Pulmonary artery endothelial cell (primary cell): Measurements from ENCODE around the gene C11orf52. TPM values are rescaled to one million over a fixed set of nuclear protein-coding genes. Genes with fewer than 3 reads are reported as not detected.
"Not testable (repeated sequence)": the region's sequence is repeated elsewhere in the genome, so short reads cannot be mapped to it uniquely, and the experiment has no call there.

Experiments used
- DNase-seq: peaks from one replicate; pipeline ENCODE4 v3.0.0-alpha.2; 2011; ENCODE audit warnings: low read depth, low spot score
- total RNA-seq: library from RNA; depleted of rRNA; stranded (reverse); fragments of >200 nt; gene quantifications from 2 replicates; pipeline ENCODE4 v1.2.3, GENCODE V29; 2014

C11orf52 gene
- total RNA-seq, 1 donor from 2014 or later = 0.20 TPM

DNA sequence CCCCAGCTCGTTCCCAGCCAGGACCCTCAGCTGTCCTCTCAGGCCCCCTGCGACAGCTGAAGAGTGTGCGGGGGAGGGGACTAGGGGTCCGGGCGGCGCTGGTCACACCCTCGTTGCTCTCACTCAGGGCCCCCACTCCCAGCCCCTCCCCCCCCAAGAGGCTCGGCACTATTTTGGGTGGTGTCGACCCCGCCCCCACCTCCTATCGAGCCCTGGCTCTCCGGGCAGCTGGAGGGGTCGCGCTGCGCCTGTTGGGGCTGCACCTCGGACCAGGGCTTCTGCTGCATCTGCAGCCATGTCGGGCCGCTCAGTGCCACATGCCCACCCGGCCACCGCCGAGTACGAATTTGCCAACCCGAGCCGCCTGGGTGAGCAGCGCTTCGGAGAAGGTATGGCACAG lies 6.2 kb upstream of the C11orf52 start, which contains the start of gene HSPB2:
TSS of gene HSPB2 (plus strand) at position 200 of the 400 bp plus-strand sequence. CDS start at position 296, 96 bp downstream.
- no peak for DNase-seq

DNA sequence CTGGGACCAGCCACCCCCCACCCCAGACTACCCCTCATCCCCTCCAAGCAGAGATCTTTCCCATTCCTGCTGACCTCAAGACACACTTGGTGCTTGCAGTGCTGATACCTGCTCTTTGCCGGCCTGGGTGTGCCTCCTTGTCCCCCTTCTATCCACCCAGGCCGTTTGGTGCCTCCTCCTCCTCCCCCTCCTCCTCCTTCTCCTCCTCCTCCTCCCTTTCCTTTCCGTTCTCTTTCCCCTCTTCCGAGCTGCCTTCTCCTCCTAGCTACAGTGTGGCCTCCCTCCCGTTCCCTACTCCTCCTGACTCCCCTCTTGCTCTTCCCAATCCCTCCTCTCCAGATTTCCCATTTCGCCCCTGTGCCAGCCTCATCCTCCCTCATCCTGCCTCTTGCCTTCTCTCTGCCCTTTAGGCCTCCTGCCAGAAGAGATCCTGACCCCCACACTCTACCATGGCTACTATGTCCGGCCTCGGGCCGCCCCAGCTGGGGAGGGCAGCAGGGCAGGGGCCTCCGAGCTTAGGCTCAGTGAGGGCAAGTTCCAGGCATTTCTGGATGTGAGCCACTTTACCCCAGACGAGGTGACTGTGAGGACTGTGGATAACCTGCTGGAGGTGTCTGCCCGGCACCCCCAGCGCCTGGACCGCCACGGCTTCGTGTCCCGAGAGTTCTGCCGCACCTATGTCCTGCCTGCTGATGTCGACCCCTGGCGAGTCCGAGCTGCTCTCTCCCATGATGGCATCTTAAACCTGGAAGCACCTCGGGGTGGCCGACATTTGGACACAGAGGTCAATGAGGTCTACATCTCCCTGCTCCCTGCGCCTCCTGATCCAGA lies 5.5 kb upstream of the C11orf52 start:
- no peak for DNase-seq

DNA sequence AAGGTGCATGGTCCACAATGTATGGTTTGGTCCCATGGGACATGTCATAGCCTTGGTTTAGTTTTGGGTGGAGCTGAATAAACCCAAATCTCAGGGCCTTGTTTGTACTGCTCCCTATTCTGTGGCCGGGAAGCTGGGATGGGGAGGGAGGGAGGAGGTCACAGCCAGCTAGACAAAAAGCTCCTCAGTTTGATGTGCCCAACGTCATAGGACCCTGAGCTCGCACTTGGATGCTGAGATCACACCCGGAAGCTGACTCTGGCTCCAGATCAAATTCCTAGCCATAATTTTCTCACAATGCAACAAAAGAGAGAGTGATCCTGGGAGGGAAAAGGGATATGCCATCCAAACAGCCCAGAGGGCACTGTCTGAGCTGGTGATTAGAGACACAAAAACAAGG lies 4.7 kb upstream of the C11orf52 start:
- no peak for DNase-seq

DNA sequence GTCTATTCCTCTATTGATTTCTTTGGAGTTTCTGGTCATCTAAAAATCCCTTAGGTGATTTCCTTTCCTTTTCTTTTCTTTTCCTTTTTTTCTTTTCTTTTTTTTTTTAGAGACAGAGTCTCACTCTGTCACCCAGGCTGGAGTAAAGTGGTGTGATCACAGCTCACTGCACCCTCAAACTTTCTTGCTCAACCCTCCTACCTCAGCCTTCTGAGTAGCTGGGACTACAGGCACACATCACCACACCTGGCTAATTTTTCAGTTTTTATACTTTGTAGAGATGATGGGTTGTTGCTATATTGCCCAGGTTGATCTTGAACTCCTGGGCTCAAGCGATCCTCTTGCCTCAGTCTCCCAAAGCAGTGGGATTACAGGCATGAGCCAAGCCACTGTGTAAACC lies 1.9 kb upstream of the C11orf52 start:
- no peak for DNase-seq

DNA sequence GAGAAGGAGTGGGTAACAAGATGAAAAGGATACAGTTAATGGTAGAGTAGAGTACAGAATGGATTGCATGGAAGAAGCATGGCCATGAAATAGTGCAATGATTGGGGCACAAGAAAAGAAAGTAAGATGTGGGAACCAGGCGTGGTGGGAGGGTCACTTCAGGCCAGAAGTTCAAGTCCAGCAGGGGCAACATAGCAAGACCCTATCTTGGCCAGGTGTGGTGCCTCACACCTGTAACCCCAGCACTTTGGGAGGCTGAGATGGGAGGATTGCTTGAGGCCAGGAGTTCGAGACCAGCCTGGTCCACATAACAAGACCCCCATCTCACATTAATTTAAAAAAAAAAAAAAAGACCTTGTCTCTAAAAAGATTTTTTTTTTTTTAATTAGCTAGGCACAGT lies 1.4 kb upstream of the C11orf52 start:
- DNase-seq = no peak

DNA sequence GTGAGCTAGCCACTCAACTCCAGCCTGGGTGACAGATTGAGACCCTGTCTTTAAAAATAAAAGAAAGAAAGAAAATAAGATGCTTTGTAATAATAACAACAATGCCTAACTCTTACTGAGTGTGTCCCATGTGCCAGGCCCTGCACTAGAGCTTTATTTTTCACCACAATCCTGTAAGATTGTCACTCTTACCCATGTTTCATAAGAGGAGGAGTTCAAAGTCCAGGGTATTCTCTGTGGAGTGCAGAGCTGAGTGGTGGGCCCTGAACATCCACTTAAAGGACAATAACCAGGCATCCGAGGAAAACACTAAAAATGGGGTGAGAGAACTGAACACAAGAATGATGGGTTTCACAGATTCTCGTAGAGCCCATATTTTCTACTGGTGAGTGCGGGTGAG lies 925 bp upstream of the C11orf52 start:
- DNase-seq = no peak

DNA sequence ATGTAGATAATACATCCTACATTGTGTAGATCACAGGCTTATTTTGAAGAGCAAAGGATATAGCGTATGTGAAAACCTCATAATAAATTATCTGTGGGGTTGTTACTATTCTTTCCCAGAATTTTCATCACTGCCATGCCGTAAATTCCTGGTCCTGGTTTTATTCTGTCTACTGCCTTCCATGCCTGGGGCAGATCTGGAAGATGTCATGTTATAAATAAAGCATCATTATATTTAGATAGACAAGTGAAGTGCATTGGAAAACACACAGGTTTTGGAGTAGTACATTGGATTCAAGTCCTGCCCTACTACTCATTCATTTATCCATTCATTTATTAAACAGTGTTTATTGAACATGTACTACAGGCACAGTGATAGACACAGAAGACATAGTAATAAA lies 2.2 kb downstream of the C11orf52 start:
- DNase-seq = no peak

DNA sequence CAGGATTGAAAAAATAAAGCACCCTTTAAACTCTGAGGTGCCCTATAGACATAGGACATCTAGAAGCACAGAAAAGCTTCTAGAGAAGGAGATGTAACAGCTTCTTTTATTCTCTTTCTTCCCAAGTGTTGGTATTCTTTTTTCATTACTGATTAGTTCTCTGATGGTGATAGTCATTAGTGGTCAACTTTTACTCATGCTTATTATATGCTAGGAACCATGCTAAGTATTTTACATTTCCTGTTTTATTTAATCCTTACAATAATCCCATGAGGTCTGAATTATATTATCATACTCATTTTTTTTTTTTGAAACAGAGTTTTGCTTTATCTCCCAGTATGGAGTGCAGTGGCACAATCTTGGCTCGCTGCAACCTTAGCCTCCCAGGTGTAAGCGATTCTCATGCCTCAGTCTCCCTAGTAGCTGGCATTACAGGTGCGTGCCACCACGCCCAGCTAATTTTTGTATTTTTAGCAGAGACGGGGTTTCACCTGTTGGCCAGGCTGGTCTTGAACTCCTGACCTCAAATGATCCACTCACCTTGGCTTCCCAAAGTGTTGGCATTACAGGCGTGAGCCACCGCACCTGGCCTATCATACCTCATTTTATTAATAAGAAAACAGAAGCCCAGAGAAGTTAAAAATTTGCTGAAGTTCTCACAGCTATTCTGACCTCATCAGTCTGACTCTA lies 3.0 kb downstream of the C11orf52 start:
- DNase-seq = no peak

DNA sequence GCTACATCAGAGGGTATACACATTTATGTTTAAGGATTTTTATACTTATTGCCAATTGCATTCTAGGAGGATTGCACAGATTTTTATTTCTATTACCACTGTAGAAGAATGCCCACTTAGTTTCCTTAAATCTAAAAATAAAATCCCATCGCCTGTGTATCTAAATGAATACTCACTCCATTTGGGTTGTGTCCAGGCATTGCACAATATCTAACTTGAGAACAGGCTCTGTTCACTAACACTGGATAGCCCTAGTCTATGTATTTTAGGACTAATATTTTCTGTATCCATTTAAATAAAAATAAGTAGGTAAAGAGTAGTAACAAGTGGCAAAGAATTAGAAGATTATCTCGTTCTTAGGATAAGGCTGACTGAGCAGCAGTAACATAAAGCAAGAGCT lies 4.1 kb downstream of the C11orf52 start:
- DNase-seq = no peak

DNA sequence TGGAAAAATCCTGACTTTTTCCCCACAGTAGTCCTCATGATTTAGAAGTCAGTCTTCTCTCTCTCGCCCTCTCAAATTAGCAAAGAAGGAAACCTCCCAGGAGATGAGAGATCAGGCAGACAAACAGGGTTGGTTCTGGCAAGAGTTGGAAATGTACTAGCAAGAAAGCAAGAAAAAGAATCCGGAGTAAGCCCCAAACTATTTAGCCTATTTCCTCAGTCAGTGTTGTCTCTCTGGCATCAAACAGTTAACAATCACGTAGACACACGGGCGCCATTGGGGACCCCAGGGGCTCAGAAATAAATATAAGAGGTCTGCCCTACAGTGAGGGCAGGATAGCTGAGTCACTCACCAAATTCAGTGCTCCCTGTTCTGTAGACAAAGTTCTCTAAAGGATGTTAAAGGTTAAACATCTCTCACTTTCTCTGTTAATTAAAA lies 4.7 kb downstream of the C11orf52 start:
- no peak for DNase-seq

DNA sequence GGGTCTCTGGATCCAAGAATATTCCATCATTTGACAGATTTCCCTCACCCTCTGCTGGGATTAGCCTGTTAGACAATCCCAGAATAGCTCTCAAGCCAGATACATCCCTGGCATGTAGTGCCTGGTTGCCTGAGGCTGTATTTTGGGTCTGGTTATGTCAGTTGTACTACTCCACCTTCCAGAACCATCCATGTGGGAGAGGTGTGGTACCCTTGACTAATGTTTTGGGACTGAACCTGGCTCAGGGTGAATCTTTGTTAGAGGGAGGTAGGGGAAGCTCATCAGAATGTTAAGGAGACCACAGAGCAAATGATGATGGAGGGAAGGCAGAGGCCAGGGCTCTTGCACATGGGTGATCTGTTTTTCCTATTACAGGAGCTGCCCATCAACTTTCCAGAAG lies 5.2 kb downstream of the C11orf52 start:
- DNase-seq = no peak

DNA sequence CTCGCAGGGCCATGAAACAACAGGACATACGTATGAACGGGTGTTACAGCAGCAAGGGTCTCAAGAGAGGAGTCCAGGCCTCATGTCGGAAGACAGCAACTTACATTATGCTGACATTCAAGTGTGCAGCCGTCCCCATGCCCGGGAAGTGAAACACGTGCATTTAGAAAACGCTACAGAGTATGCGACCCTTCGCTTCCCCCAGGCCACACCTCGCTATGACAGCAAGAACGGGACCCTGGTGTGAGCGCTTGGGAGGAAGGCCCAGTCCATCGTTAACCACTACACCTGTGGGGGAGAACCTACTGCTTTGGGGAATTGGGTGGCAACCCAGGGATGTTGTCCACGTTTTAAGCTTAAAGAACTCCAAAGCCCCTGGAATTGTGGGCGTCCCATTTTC lies 7.2 kb downstream of the C11orf52 start:
- no peak for DNase-seq

DNA sequence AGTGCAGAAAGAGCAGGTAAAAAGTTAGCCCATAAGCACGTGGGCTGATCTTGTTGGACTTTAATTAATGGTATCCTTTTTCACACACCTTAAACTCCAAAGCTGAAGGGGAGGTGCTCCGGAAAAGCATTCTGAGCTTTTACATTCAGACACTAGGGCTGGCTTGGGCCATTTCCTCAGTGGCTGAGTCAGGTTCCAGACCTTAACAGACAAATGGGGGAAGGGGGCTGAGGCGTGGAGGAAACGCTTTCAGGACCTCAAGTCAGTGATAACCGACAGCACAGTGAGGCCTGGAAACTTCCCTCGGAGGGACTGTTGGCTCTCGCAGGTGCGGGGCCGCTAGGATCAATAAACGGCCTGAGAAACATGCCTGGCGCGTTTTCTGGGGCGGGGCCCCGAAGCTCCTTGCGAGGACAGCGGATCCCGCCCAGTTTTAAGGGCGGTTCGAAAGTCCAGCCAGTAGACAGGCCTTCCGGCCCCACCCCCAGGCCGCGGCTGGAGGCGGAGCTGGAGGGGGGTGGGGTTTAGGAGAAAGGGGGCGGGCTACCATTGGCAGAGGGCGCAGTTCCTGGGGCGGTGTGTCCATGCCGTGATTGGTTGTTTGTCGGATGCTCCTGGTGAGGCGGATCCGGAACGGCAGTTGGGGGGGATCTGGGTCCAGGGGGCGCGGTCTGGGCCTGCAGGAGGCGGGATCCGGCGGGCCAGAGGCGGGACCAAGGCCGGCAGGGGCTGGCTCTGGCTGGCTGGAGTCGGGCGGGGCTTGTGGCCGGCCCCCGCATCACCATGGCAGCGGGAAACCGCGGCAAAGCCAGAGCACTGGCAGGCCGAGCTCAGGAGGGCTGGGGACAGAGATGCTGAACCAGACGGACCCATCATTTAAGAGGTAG lies 8.0 kb downstream of the C11orf52 start:
- peak; percentile 89 for DNase-seq

DNA sequence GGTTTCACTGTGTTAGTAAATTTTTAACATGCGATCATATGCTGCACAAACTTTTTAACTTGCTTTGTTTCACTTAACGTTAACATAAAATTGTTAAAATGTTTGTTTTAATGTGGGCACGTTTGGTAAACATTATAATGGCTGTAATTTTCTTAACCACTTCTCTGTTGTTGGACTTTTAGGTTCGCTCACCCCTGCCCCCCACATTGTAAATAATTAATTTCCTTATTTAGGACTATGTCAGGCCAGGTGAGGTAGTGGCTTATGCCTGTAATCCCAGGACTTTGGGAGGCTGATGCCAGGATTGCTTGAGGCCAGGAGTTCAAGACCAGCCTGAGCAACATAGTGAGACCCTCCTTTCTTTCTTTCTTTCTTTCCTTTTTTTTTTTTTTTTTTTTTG lies 11.8 kb downstream of the C11orf52 start:
- no peak for DNase-seq

DNA sequence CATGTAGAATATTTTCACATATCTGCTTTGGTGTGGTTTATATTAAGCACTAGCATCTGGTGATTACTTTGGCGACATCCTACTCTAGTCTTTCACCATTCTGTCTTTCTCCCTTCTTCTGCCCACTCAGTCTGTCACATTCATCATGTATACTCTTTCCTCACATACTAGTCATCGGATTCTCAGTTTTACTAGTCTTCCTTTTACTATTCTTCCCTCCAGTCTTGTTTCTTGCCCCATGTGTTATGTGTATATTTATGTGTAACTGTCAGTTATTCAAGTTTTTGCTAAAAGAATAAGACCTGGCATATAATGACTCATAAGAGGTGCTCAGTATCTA lies 13.9 kb downstream of the C11orf52 start:
- no peak for DNase-seq

DNA sequence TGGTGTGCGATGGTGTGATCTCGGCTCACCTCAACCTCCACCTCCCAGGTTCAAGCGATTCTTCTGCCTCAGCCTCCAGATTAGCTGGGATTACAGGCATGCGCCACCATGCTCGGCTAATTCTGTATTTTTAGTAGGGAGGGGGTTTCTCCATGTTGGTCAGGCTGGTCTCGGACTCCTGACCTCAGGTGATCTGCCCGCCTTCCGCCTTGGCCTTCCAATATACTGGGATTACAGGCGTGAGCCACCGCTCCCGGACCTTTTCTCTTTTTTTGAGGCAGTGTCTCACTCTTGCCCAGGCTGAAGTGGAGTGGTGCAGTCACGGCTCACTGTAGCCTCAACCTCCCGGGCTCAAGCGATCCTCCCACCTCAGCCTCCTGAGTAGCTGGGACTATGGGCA lies 14.5 kb downstream of the C11orf52 start:
- not testable (repeated sequence) for DNase-seq

DNA sequence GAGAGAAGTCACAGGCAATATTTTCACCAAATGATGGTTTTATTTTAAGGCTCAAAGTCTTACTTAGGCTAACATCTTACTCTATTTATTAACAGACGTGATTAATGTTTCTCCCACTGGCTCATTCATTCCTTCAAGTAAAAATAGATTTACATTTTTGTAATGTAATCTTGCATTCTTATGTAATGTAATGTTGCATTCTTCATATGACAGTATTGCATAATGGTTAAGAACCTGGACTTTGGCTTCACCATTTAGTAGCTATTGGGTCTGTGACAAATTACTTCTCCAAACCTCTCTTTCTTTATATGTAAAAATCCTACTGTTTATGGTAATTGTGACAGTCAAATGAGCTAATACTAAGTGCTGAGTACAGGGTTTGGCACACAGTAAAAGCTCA lies 15.2 kb downstream of the C11orf52 start:
- no peak for DNase-seq

DNA sequence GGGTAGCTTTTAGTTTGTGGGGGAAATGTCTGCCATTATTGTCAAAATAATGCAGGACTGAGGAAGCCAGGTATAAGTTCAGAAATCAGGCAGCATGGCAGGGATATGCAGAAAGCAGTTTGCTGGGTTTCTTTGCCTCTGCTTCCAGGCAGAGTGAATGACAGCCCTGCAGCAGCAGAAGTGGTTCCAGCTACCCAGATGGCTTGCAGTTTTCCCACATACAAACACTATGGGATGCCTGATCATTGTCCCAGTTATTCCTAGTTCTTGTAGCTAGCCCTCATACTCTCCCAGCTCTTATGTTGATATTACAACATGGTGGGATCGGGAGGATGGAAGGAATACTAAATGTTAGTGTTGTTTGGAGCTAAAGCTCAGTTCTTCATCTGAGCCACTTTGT lies 15.6 kb downstream of the C11orf52 start:
- no peak for DNase-seq

DNA sequence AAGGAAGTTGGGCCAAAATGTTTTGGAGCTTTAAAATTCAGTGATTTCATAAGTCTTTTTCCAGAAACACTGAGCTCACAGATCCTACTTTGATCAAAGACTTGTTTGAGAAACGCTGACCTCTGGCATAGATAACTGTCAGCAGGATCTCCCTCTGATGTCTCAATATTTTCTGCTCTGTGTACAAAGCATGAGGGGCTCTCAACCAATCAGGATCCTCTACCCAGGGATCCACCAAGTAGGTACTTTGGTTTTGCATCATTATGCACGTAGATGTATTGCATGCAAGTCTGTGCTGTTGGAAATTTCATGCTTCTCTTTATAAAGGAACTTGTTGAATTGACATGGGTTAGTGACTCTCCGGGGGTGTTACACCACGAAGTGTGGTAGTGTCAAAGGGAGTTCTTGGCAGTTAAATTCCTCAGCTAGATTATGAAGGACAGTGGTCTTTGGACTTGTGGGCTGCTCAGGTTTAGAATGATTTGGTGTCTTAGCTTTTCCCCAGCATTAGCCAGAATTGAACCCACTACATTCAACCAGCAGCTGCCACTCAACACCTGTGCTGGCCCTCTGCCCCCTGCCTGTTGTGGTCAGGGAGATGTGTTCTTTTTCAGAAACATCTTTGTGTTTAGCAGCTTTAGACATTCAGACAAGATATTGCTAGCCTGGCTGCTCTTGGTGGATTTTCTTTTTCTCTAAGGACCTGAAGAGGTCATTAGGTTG lies 16.8 kb downstream of the C11orf52 start:
- DNase-seq = no peak

DNA sequence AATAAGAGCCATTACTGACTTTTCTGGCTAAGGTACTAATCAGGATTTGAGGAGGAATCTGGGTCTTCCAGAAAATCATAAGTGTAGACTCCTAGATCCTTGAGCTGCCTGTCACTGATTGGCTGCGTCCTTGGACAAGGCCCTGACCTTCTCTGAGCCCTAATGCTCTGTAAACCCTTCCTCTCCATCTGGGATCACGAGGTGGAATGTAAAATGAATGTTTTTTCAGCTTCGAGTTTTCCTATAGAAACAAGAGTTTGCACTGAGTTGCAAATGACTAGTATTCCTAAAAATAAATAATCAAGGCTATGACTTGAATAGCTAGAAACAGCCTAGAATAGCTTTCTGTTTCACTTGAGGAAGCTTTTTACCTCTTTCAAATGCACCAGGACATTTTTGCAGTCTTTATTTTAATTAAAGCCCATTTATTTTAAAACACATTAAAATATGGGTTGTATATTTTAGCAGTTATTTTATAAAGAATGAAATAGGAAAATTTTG lies 17.4 kb downstream of the C11orf52 start:
- DNase-seq = no peak

DNA sequence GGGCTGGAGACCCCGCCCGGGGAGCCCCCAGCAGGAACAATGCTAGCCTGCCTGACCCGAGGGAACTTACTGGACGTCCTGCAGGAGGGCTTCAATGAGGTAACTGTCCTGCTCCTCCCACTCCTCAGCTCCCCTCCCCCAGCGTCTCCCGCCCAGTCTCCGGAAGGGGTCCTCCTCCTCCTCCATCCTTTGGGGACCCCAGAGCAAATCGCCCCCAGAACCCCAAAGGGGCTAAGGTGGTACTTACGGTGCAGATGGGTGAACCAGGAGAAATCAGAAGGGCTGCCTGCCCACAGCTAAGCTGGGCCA lies 18.7 kb downstream of the C11orf52 start:
- DNase-seq = no peak
